ENCODE measurements around the gene REM2. TPM values are rescaled to one million over a fixed set of nuclear protein-coding genes. Genes with fewer than 3 reads are reported as not detected.
"Not testable (repeated sequence)": the region's sequence is repeated elsewhere in the genome, so short reads cannot be mapped to it uniquely, and the experiment has no call there.

Gene REM2
- total RNA-seq, 3 donors from 2014 or later (not counting 1 experiment from before 2014, with no cell fraction given), result 4.0 to 8.1 (median 7.9) TPM

- H3K36me3 Mint-ChIP-seq, result no peaks in the 10 kb centered on the region
- H3K9me3 Mint-ChIP-seq, result no peaks in the 10 kb centered on the region
- H3K4me1 ChIP-seq (ENCODE audit: control insufficient read depth, insufficient read depth, low read length), result peaks cover 22% of the 10 kb centered on the region
- intact Hi-C loops (cut with micrococcal nuclease), result loop anchor here (10.0 kb wide), 2 partner anchors 376 to 536 kb away; no protein-coding TSS in a partner anchor
- H3K27me3 Mint-ChIP-seq (ENCODE audit: low read depth in 2 of 2), result peaks cover 20 to 30% of the 10 kb centered on the region in 2 donors
- H3K27ac Mint-ChIP-seq, result no peak overlapping the region
- ATAC-seq, result no peak
- DNase-seq, result no peak
- peaks cover 0 to 11% of the 10 kb centered on the region in 2 donors for H3K4me1 Mint-ChIP-seq
- WGBS (ENCODE audit: insufficient coverage), result 58% methylated on average over 9 of the region's 9 CpGs
- H3K36me3 ChIP-seq (ENCODE audit: control insufficient read depth, insufficient read depth, low read length), result no peaks in the 10 kb centered on the region
- H3K27ac ChIP-seq (ENCODE audit: low read length), result no peak overlapping the region
- no peaks in the 10 kb centered on the region for H3K9me3 ChIP-seq (ENCODE audit: control insufficient read depth, insufficient read depth, low read length)
- H3K4me3 Mint-ChIP-seq, result no peak overlapping the region
- TF ChIP-seq, protein P1, sequence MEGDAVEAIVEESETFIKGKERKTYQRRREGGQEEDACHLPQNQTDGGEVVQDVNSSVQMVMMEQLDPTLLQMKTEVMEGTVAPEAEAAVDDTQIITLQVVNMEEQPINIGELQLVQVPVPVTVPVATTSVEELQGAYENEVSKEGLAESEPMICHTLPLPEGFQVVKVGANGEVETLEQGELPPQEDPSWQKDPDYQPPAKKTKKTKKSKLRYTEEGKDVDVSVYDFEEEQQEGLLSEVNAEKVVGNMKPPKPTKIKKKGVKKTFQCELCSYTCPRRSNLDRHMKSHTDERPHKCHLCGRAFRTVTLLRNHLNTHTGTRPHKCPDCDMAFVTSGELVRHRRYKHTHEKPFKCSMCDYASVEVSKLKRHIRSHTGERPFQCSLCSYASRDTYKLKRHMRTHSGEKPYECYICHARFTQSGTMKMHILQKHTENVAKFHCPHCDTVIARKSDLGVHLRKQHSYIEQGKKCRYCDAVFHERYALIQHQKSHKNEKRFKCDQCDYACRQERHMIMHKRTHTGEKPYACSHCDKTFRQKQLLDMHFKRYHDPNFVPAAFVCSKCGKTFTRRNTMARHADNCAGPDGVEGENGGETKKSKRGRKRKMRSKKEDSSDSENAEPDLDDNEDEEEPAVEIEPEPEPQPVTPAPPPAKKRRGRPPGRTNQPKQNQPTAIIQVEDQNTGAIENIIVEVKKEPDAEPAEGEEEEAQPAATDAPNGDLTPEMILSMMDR (IDR thresholded peaks at IDR 0.05), result no peak
- peaks cover 19% of the 10 kb centered on the region for H3K27me3 ChIP-seq (ENCODE audit: control insufficient read depth, insufficient read depth, low read length)
- no peak overlapping the region for H3K4me3 ChIP-seq (ENCODE audit: low read length)
These were observed 31.9 kb upstream of the REM2 start for GRCh38 chr14:22850944-22851764.

DNA sequence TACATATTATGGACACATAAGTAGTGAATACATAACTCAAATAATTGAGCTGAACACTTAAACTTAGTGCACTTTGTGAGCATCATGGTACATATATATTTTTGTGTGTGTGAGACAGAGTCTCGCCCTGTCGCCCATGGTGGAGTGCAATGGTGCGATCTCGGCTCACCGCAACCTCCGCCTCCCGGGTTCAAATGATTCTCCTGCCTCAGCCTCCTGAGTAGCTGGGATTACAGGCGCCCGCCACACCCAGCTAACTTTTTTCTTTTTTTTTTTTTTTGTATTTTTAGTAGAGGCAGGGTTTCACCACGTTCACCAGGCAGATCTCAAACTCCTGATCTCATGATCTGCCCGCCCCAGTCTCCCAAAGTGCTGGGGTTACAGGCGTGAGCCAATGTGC, 30.8 kb upstream of the REM2 start:
- Histone ChIP-seq H3K4me1 (ENCODE audit: control insufficient read depth, insufficient read depth, low read length) (peaks cover 22% of the 10 kb centered on the region), H3K27me3 (ENCODE audit: control insufficient read depth, insufficient read depth, low read length) (peaks cover 27% of the 10 kb centered on the region)
- not testable (repeated sequence) for H3K4me1 Mint-ChIP-seq; H3K9me3 ChIP-seq (ENCODE audit: control insufficient read depth, insufficient read depth, low read length); H3K27ac ChIP-seq (ENCODE audit: low read length); H3K36me3 ChIP-seq (ENCODE audit: control insufficient read depth, insufficient read depth, low read length); H3K4me3 Mint-ChIP-seq; DNase-seq; H3K36me3 Mint-ChIP-seq; H3K9me3 Mint-ChIP-seq; ATAC-seq; H3K27ac Mint-ChIP-seq; H3K4me3 ChIP-seq (ENCODE audit: low read length)
- WGBS (ENCODE audit: insufficient coverage), result no CpG with 5 or more reads among the region's 12 CpGs
- peaks cover 24 to 26% of the 10 kb centered on the region in 2 donors for H3K27me3 Mint-ChIP-seq (ENCODE audit: low read depth in 2 of 2)
- intact Hi-C loops (cut with micrococcal nuclease), result loop anchor here (10.0 kb wide), 2 partner anchors 377 to 537 kb away; no protein-coding TSS in a partner anchor

- Mint-ChIP-seq H3K4me1 (peaks cover 0 to 7% of the 10 kb centered on the region in 2 donors), H3K27ac (peak overlapping the region in 1 of 2 donors; percentile 78), H3K36me3 (no peaks in the 10 kb centered on the region), H3K4me3 (no peak overlapping the region), H3K9me3 (no peaks in the 10 kb centered on the region), H3K27me3 (ENCODE audit: low read depth in 2 of 2) (peaks cover 24 to 28% of the 10 kb centered on the region in 2 donors)
- WGBS (ENCODE audit: insufficient coverage), result no CpG with 5 or more reads among the region's 2 CpGs
- ATAC-seq (no peak), DNase-seq (no peak)
- Histone ChIP-seq H3K4me3 (ENCODE audit: low read length) (no peak overlapping the region), H3K4me1 (ENCODE audit: control insufficient read depth, insufficient read depth, low read length) (peaks cover 22% of the 10 kb centered on the region), H3K36me3 (ENCODE audit: control insufficient read depth, insufficient read depth, low read length) (no peaks in the 10 kb centered on the region), H3K27ac (ENCODE audit: low read length) (no peak overlapping the region), H3K9me3 (ENCODE audit: control insufficient read depth, insufficient read depth, low read length) (no peaks in the 10 kb centered on the region), H3K27me3 (ENCODE audit: control insufficient read depth, insufficient read depth, low read length) (peaks cover 28% of the 10 kb centered on the region)
- intact Hi-C loops (cut with micrococcal nuclease), result loop anchor here (10.0 kb wide), 2 partner anchors 378 to 538 kb away; no protein-coding TSS in a partner anchor
- TF ChIP-seq, protein P1 (IDR thresholded peaks at IDR 0.05), result no peak
These were observed 30.5 kb upstream of the REM2 start for GRCh38 chr14:22852599-22852939.

GRCh38 chr14:22852940-22853767, 29.9 kb upstream of the REM2 start:
- Mint-ChIP-seq H3K9me3 (no peaks in the 10 kb centered on the region), H3K36me3 (no peaks in the 10 kb centered on the region), H3K27me3 (ENCODE audit: low read depth in 2 of 2) (peaks cover 24 to 29% of the 10 kb centered on the region in 2 donors), H3K4me3 (peak overlapping the region; percentile 75), H3K27ac (peak overlapping the region in 1 of 2 donors; percentile 78), H3K4me1 (peaks cover 4 to 9% of the 10 kb centered on the region in 2 donors)
- peak; percentile 89 to 90 for DNase-seq
- H3K4me1 ChIP-seq (ENCODE audit: control insufficient read depth, insufficient read depth, low read length), result peaks cover 21% of the 10 kb centered on the region
- H3K27ac ChIP-seq (ENCODE audit: low read length), result no peak overlapping the region
- TF ChIP-seq, protein P1 (IDR thresholded peaks at IDR 0.05), result peak; percentile 97
- H3K36me3 ChIP-seq (ENCODE audit: control insufficient read depth, insufficient read depth, low read length), result no peaks in the 10 kb centered on the region
- H3K27me3 ChIP-seq (ENCODE audit: control insufficient read depth, insufficient read depth, low read length), result peaks cover 29% of the 10 kb centered on the region
- 3% methylated on average over 20 of the region's 20 CpGs for WGBS (ENCODE audit: insufficient coverage)
- peak overlapping the region; percentile 45 for H3K4me3 ChIP-seq (ENCODE audit: low read length)
- peak; percentile 93 to 95 (median 94) for ATAC-seq
- intact Hi-C loops (cut with micrococcal nuclease), result loop anchor here (1.0 to 10.0 kb wide), 6 partner anchors 30 to 538 kb away; no protein-coding TSS in a partner anchor
- no peaks in the 10 kb centered on the region for H3K9me3 ChIP-seq (ENCODE audit: control insufficient read depth, insufficient read depth, low read length)

DNA sequence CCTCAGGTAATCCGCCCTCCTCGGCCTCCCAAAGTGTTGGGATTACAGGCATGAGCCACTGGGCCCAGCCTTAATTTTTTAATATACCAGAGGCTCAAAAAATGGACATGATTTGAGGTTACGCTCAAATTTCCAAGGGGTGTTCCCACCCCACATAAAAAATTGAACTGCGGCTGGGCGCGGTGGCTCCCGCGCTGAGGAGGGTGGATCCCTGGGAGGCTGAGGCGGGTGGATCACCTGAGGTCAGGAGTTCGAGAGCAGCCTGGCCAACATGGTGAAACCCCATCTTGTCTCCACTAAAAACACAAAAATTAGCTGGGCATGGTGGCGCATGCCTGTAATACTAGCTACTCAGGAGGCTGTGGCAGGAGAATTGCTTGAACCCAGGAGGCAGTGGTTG, 28.7 kb upstream of the REM2 start:
- not testable (repeated sequence) for H3K9me3 ChIP-seq (ENCODE audit: control insufficient read depth, insufficient read depth, low read length); DNase-seq; H3K27ac ChIP-seq (ENCODE audit: low read length); H3K27ac Mint-ChIP-seq; H3K9me3 Mint-ChIP-seq; H3K36me3 ChIP-seq (ENCODE audit: control insufficient read depth, insufficient read depth, low read length); H3K4me3 Mint-ChIP-seq; H3K36me3 Mint-ChIP-seq; ATAC-seq; H3K4me3 ChIP-seq (ENCODE audit: low read length)
- intact Hi-C loops (cut with micrococcal nuclease), result loop anchor here (10.0 kb wide), 2 partner anchors 379 to 539 kb away; no protein-coding TSS in a partner anchor
- H3K4me1 Mint-ChIP-seq, result peaks cover 11 to 16% of the 10 kb centered on the region in 2 donors
- Histone ChIP-seq H3K4me1 (ENCODE audit: control insufficient read depth, insufficient read depth, low read length) (peaks cover 30% of the 10 kb centered on the region), H3K27me3 (ENCODE audit: control insufficient read depth, insufficient read depth, low read length) (peaks cover 33% of the 10 kb centered on the region)
- H3K27me3 Mint-ChIP-seq (ENCODE audit: low read depth in 2 of 2), result peaks cover 15 to 23% of the 10 kb centered on the region in 2 donors
- 94% methylated on average over 11 of the region's 11 CpGs for WGBS (ENCODE audit: insufficient coverage)
